Fibroblast of lung (primary cell): ENCODE measurements around the gene HPGDS. TPM values are rescaled to one million over a fixed set of nuclear protein-coding genes. Genes with fewer than 3 reads are reported as not detected.

Experiments
- DNase-seq, 2 donors: peaks; one replicate each; pipeline versions ENCODE4 v3.0.0 to v3.0.0-alpha.2; 2010; ENCODE audit warnings: low read depth in 2 of 2
- H2AFZ ChIP-seq: 2 replicates; pipeline ENCODE4 v1.5.1; 2012; ENCODE audit warnings: low read length, control low read depth, inconsistent platforms
- H3K27ac ChIP-seq: 2 replicates; pipeline ENCODE4 v1.5.1; 2011; ENCODE audit warnings: low read length, control low read depth; ENCODE audit not compliant: insufficient read depth
- H3K27me3 ChIP-seq: 2 replicates; pipeline ENCODE4 v1.5.1; 2011; ENCODE audit warnings: mild to moderate bottlenecking, low read length; ENCODE audit not compliant: control insufficient read depth, insufficient read depth
- H3K36me3 ChIP-seq: 2 replicates; pipeline ENCODE4 v1.5.1; 2011; ENCODE audit warnings: low read length; ENCODE audit not compliant: control insufficient read depth, insufficient read depth
- H3K4me1 ChIP-seq: 2 replicates; pipeline ENCODE4 v1.5.1; 2011; ENCODE audit warnings: low read length; ENCODE audit not compliant: control insufficient read depth, insufficient read depth; ENCODE audit errors: extremely low read depth
- H3K4me2 ChIP-seq: 2 replicates; pipeline ENCODE4 v1.5.1; 2011; ENCODE audit warnings: low read length, control low read depth; ENCODE audit not compliant: insufficient read depth; ENCODE audit errors: extremely low read depth
- H3K4me3 ChIP-seq, 4 experiments: fragments of 200-600 bp in 1 of 4; sonication (generic) in 1 of 4; replicated peaks in 1 of 4; 2 replicates each; pipeline ENCODE4 v1.5.1; 2011 to 2016; ENCODE audit warnings: low read length in 4 of 4, low read depth in 3 of 4, mild to moderate bottlenecking in 3 of 4, control low read depth in 2 of 4, inconsistent platforms in 1 of 4, mixed read lengths in 1 of 4; ENCODE audit not compliant: insufficient read depth in 1 of 4; ENCODE audit errors: control extremely low read depth in 1 of 4
- H3K79me2 ChIP-seq: 2 replicates; pipeline ENCODE4 v1.5.1; 2012; ENCODE audit warnings: mild to moderate bottlenecking, low read length, inconsistent platforms; ENCODE audit not compliant: control insufficient read depth, insufficient read depth
- H3K9ac ChIP-seq: 2 replicates; pipeline ENCODE4 v1.5.1; 2011; ENCODE audit warnings: mild to moderate bottlenecking, low read length, control low read depth; ENCODE audit not compliant: insufficient read depth
- H3K9me3 ChIP-seq: 2 replicates; pipeline ENCODE4 v1.5.1; 2012; ENCODE audit warnings: low read depth, low read length; ENCODE audit not compliant: control insufficient read depth, insufficient read depth
- H4K20me1 ChIP-seq: 2 replicates; pipeline ENCODE4 v1.5.1; 2011; ENCODE audit warnings: low read length; ENCODE audit not compliant: control insufficient read depth, insufficient read depth; ENCODE audit errors: extremely low read depth
- CTCF ChIP-seq, 2 donors: IDR thresholded peaks in 1 of 2; conservative IDR thresholded peaks in 1 of 2; 1 replicate in 1 of 2; 2 replicates in 1 of 2; pipeline ENCODE4 v1.5.1; 2011 to 2012; ENCODE audit warnings: low read length in 2 of 2, control low read depth in 1 of 2, inconsistent platforms in 1 of 2, low read depth in 1 of 2, mild to moderate bottlenecking in 1 of 2
- EZH2 ChIP-seq: IDR thresholded peaks from 2 replicates; pipeline ENCODE4 v1.5.1; 2012; ENCODE audit warnings: low read length, control low read depth, mild to moderate bottlenecking; ENCODE audit errors: missing control alignments
- polyA plus RNA-seq, 2 donors: library from polyadenylated mRNA; depleted of rRNA in 1 of 2; stranded (reverse) in 1 of 2; unstranded in 1 of 2; fragments of >200 nt; gene quantifications; 2 replicates each; pipeline ENCODE4 v1.2.1, GENCODE V29; 2011 to 2012; ENCODE audit warnings: missing spikeins in 1 of 2
- total RNA-seq: library from RNA; depleted of rRNA; stranded (reverse); fragments of >200 nt; gene quantifications from 2 replicates; pipeline ENCODE4 v1.2.1, GENCODE V29; 2014

HPGDS gene
- total and polyA plus RNA-seq, 2 donors (not counting 1 experiment from before 2014, with no cell fraction given) = not detected

DNA sequence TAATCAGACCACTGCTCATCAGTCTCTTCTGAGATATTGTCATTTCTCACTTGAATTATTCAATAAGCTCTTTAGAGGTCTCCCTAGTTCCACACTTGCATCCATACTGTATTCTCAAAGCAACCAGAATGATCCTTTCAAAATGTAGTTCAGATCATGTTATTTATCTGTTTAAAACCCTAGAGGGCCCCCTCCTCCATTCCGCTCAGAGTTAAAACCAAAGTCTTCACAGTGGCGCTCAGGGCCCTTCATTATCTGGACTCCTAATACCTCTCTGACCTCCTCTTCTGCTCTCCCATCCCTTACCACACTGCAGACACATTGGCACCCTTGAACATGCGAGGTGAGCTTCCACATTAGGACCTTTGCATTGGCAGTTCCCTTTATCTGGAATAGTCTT, 32.7 kb upstream of the HPGDS start:
- H3K4me3 ChIP-seq = no peak overlapping the region
- no peaks in the 10 kb centered on the region for H3K4me1 ChIP-seq
- H3K9ac ChIP-seq = no peak overlapping the region
- no peaks in the 10 kb centered on the region for H3K27me3 ChIP-seq
- H3K9me3 ChIP-seq = no peaks in the 10 kb centered on the region
- no peak for TF ChIP-seq CTCF (conservative IDR thresholded peaks at IDR 0.05 in 1 of 2, IDR thresholded peaks at IDR 0.05 in 1 of 2; ENCODE audit: low read depth in 1 of 2, low read length in 2 of 2)
- no peak for TF ChIP-seq EZH2
- no peaks in the 10 kb centered on the region for H4K20me1 ChIP-seq
- no peaks in the 10 kb centered on the region for H3K79me2 ChIP-seq
- no peaks in the 10 kb centered on the region for H3K36me3 ChIP-seq
- DNase-seq = no peak
- H3K27ac ChIP-seq = no peak overlapping the region
- H3K4me2 ChIP-seq = no peak overlapping the region
- H2AFZ ChIP-seq = no peak overlapping the region

DNA sequence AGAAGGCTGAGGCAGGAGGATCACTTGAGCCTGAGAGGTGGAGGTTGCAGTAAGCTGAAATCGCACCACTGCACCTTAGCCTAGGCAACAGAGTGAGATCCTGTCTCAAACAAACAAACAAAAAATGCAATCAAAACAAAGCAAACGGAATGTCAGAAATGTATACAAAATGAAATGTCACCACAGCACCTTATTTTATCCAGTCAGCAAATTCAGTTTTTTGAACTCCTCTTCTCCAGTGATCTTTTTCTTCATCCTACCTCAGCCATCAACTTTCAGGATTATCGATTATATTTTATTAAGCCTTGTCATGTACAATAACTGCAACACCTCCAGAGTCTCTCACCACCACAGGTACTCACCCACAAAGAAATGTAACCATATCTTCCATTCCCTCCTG, 31.1 kb upstream of the HPGDS start:
- Histone ChIP-seq H3K9ac (no peak overlapping the region), H3K36me3 (no peaks in the 10 kb centered on the region), H3K27ac (no peak overlapping the region), H3K27me3 (no peaks in the 10 kb centered on the region), H3K4me2 (no peak overlapping the region), H3K9me3 (no peaks in the 10 kb centered on the region), H3K4me3 (no peak overlapping the region), H4K20me1 (no peaks in the 10 kb centered on the region), H3K79me2 (no peaks in the 10 kb centered on the region), H3K4me1 (no peaks in the 10 kb centered on the region), H2AFZ (no peak overlapping the region)
- no peak for DNase-seq
- TF ChIP-seq EZH2 (no peak), CTCF (conservative IDR thresholded peaks at IDR 0.05 in 1 of 2, IDR thresholded peaks at IDR 0.05 in 1 of 2; ENCODE audit: low read depth in 1 of 2, low read length in 2 of 2) (no peak)

- Histone ChIP-seq H4K20me1 (no peaks in the 10 kb centered on the region), H3K4me1 (no peaks in the 10 kb centered on the region), H3K4me2 (no peak overlapping the region), H3K9me3 (no peaks in the 10 kb centered on the region), H3K36me3 (no peaks in the 10 kb centered on the region), H3K27me3 (no peaks in the 10 kb centered on the region), H3K27ac (no peak overlapping the region), H3K9ac (no peak overlapping the region), H3K79me2 (no peaks in the 10 kb centered on the region), H3K4me3 (no peak overlapping the region), H2AFZ (no peak overlapping the region)
- no peak for TF ChIP-seq EZH2
- no peak for TF ChIP-seq CTCF (conservative IDR thresholded peaks at IDR 0.05 in 1 of 2, IDR thresholded peaks at IDR 0.05 in 1 of 2; ENCODE audit: low read depth in 1 of 2, low read length in 2 of 2)
- DNase-seq = no peak
These were observed 30.4 kb upstream of the HPGDS start for GRCh38 chr4:94372991-94373390.
